NCI-H2081 treated with DMSO at 0.1 percent for 48 hours (cell line): ENCODE data around the gene CT45A1.
"Not testable (repeated sequence)": the region's sequence is repeated elsewhere in the genome, so short reads cannot be mapped to it uniquely, and the experiment has no call there.

Source experiments
- DNase-seq: peaks from one replicate; lab custom pipeline; 2025; lab: John Stamatoyannopoulos, UW

CT45A1 gene, protein sequence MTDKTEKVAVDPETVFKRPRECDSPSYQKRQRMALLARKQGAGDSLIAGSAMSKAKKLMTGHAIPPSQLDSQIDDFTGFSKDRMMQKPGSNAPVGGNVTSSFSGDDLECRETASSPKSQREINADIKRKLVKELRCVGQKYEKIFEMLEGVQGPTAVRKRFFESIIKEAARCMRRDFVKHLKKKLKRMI

DNA sequence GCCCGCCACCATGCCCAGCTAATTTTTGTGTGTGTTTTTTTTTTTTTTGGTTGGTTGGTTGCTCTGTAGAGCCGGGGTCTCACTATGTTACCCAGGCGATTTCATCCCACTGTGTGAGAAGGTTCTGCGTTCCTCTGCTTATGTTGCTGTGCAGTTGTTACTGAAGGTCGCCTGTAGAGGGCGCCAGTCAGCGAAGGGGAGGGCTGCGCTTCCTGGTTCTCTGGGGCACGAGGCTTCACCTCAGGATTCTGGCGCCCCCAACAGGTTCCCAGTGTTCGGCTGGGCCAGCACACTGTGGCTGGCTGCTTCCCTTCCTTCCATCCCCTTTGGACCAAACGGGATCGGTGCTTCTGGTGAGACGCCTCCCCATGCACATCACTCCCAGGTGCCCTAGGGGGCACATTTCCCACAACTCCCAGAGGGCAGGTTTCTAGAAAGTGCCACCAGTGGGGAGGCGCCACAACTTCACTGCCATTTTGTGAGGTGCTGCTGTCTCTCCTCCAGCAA lies at the start of gene CT45A1:
CT45A1 (plus strand) TSS at position 457 of the 507 bp plus-strand sequence. CDS start 5,302 bp downstream, outside the sequence.
- DNase-seq: not testable (repeated sequence)

DNA sequence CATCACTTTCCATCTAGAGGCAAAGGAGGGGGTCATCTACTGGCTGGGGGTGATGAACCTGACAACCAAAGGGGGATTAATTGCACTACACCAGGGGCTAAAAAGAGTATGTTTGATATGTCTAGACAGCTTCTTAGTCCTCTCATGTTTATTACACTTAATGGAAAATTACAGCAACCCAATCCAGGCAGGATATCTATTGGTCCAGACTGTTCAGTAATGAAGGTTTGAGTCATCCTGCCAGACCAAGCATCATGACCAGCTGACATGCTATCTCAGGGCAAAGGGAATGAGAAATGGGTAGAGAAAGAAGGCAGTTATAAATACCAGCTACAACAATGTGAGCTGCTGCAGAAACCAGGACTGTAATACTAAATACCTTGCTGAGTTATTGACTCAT lies 40.5 kb upstream of the CT45A1 start:
- not testable (repeated sequence) for DNase-seq

DNA sequence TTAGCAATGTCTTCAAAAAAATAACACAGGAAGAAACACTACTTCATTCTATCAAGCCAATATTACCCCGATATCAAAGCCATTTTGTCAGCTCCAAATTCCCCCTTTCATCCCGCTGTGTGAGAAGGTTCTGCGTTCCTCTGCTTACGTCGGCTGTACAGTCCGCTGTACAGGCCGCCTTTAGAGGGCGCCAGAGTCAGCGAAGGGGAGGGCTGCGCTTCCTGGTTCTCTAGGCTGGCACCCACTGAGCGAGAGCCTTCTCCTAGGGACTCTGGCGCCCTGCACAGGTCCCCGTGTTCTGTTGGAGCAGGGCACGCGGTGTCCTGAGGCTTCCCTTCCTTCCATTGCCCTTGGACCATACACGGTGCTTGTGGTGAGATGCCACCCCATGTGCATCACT lies 25.3 kb upstream of the CT45A1 start:
- no peak for DNase-seq

DNA sequence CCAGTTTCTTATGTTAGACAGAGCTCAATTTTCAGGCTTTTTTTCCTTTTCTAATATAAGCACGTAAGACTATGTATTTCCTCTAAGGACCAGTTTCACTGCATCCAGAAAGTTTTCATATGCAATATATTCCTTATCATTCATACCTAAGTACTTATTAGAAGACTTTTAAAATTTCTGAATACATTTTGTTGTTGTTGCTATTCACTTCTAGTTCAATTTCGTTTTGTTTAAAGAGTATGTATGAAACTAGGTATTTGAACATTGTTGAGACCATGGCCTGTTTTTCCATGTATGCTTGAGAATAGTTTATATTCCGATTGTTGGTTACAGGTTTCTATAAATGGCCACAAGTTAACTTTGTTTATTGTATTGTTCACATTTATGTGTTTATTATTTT lies 18.0 kb upstream of the CT45A1 start:
- DNase-seq: no peak

DNA sequence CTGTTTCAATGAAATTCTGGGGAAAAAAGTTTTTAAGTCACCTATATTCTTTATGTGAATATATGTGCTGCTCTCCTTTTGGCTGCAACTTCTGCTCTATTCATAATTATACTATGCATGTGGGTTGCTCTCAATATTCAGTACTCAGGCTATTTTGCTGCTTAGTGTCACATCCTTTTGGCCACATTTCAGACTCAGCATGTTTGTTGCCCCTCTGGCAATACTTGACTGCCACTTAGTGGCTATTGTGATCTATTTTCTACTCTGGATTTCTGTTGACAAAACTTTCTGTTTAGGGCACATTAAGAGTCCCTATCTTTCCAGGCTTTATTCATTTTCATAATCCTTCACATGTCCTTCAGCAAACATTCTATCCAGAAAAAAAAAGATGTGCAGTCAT lies 15.8 kb upstream of the CT45A1 start:
- DNase-seq: no peak

DNA sequence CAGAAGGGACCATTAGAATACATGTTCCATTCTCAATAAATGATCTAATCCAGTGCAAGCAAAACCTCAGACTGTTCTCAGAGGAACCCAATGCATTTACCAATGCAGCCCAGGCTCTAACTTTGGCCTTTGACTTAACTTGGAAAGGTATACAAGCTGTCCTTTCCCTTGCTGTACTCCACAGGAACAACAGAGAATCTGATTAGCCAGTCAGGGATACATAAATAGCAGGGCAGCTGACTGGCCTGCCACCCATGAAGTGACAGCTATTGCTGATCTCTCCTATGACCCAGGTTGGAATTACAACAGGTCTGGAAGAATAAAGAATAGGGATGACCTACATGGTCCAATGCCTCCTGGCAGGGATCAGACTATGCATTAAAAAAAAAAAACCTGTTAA lies 14.5 kb upstream of the CT45A1 start:
- no peak for DNase-seq

DNA sequence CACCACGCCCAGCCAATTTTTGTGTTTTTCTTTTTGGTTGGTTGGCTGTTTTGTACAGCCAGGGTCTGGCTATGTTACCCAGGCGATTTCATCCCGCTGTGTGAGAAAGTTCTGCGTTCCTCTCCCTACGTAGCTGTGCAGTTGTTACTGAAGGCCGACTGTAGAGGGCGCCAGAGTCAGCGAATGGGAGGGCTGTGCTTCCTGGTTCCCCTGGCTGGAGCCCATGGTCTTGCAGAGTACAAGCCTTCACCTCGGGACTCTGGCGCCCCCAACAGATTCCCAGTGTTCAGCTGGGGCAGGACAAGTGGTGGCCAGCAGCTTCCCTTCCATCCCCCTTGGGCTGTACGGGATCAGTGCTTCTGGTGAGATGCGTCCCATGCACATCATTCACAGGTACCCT lies 5.6 kb upstream of the CT45A1 start:
- DNase-seq: no peak

DNA sequence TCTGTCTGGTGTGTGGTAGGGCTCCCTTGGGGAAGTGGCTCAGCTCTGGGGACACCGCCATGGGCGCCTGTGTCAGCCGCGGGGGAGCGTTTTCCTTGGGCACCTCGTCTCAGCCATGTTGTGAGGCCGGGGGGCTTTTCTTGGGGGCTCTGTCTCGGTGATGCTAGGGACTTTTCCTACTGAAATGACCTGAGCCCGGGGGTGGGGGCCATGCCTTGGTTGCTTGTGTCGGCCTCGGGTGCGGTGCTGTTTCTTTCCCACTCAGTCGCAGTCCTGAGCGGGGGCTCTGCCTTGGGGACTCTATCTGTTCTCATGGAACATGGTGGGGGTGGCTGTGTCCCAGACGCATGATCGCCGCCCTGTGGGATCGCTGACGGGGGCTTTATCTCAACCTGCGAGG lies 356 bp downstream of the CT45A1 start:
- DNase-seq: no peak

DNA sequence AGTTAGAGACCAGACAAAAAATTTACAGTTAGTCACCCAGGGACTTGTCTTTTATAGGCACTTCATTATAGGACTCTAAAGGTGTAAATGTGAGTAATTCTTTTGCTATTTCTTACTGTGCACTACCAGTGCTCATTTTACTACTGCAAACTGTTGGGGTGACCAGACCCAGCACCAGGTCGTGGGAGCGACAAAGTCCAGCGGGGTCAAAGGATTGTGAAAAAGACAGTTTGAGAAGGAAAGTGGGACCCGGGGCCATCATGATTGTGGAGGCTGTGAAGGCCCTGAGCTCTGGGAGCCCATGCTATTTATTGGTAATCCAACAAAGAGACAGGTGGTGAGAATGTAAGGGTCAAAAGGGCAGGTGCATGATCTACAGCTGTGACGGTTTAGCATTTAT lies 21.2 kb downstream of the CT45A1 start:
- DNase-seq: not testable (repeated sequence)

DNA sequence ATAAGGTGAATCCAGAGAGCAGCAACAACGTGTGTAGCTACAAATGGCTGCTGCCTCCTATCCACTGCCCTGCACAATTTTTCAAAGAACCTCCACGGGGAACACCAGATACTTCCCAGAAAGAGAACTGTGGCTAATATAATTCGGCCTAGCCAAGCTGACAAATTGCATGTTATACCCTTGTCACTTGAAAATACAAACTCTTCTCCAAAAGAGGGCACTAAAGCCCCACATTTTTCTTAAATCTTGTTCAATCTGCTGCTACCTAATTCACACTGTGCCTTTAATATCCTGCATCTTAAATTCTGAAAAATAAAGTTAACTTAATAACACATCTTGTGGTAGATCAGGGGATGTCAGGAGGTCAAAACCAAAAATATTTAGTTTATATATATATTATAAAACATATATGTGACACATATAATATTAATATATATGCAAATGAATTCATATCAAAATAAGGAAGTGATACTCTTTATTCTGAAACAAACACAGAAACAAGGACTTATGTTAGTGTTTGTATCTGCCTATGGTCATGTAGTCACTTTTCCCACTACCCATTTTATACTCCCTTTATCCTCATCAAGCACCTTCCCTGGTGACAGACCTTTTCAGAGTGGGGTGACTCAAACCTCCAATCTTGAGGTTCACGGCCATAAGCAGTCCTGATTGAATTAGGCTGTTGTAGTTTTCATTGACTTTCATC lies 24.1 kb downstream of the CT45A1 start:
- no peak for DNase-seq

DNA sequence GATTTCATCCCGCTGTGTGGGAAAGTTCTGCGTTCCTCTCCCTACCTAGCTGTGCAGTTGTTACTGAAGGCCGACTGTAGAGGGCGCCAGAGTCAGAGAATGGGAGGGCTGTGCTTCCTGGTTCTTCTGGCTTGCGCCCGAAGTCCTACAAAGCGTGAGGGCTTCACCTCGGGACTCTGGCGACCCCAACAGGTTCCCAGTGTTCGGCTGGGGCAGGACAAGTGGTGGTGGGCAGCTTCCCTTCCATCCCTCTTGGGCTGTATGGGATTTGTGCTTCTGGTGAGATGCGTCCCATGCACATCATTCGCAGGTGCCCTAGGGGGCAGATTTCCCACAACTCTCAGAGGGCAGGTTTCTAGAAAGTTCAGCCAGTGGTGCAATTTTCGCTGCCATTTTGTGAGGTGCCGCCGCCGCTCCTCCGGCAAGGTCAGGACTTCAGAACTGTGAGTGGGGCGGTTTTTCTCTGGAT lies 27.3 kb downstream of the CT45A1 start:
- DNase-seq: no peak

DNA sequence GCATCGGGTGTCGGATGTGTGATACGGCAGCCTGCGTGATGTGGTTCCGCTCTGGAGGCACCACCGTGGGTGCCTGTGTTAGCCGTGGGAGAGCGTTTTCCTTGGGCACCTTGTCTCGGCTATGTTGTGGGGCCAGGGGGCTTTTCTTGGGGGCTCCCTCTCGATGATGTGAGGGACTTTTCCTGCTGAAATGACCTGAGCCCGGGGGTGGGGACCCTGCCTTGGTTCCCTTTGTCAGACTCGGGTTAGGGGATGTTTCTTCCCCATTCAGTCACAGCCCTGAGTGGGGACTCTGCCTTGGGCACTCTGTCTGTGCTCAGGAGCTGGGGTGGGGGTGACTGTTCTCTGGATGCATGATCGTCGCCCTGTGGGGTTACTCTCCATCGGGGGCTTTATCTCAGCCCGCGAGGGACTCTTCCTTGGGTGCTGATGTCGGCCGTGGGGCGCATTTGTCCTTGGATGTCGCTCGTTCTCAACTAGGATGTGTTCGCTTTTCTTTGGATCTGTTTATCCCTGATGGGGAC lies 27.8 kb downstream of the CT45A1 start:
- DNase-seq: no peak

DNA sequence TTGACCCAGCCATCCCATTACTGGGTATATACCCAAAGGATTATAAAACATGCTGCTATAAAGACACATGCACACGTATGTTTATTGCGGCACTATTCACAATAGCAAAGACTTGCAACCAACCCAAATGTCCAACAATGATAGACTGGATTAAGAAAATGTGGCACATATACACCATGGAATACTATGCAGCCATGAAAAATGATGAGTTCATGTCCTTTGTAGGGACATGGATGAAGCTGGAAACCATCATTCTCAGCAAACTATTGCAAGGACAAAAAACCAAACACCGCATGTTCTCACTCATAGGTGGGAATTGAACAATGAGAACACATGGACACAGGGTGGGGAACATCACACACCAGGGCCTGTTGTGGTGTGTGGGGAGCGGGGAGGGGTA lies 31.3 kb downstream of the CT45A1 start:
- DNase-seq: not testable (repeated sequence)

DNA sequence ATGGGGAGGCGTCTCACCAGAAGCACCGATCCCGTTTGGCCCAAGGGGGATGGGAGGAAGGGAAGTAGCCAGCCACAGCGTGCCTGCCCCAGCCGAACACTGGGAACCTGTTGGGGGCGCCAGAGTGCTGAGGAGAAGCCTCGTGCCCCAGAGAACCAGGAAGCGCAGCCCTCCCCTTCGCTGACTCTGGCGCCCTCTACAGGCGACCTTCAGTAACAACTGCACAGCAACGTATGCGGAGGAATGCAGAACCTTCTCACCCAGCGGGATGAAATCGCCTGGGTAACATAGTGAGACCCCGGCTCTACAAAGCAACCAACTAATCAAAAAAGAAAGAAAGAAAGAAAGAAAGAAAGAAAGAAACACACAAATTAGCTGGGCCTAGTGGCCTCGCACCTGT lies 54.7 kb downstream of the CT45A1 start, which contains the start of gene CT45A3:
CT45A3 (minus strand) TSS at position 101 of the 400 bp plus-strand sequence. CDS start 3,747 bp downstream, outside the sequence.
- DNase-seq: not testable (repeated sequence)
